Thoracic aorta (tissue), 2 donors: ENCODE results near the gene PDZK1IP1. TPM values are rescaled to one million over a fixed set of nuclear protein-coding genes. Genes with fewer than 3 reads are reported as not detected.

Experiments used
- ATAC-seq: fragments of 150-250 bp; one replicate; pipeline ENCODE4 v1.8.0; 2017; ENCODE audit warnings: low read depth; ENCODE audit not compliant: insufficient number of reproducible peaks, low FRiP score
- DNase-seq: peaks from one replicate; pipeline ENCODE4 v3.0.0-alpha.2; 2020; ENCODE audit warnings: low spot score
- H3K27ac ChIP-seq, 2 donors: fragments of 200-600 bp; sonication (generic); 1 replicate in 1 of 2; 2 replicates in 1 of 2; pipeline ENCODE4 v1.5.1; 2016; ENCODE audit warnings: mild to moderate bottlenecking in 2 of 2, moderate library complexity in 2 of 2
- H3K27me3 ChIP-seq: fragments of 200-600 bp; sonication (generic); replicated peaks from 2 replicates; pipeline ENCODE4 v1.6.0; 2016; ENCODE audit warnings: mild to moderate bottlenecking; ENCODE audit not compliant: insufficient read depth
- H3K36me3 ChIP-seq: fragments of 200-600 bp; sonication (generic); one replicate; pipeline ENCODE4 v1.5.1; 2016
- H3K4me1 ChIP-seq, 2 donors: fragments of 200-600 bp; sonication (generic); 1 replicate in 1 of 2; 2 replicates in 1 of 2; pipeline versions ENCODE4 v1.5.1 to v1.6.0; 2016; ENCODE audit warnings: low read depth in 2 of 2, mild to moderate bottlenecking in 1 of 2; ENCODE audit not compliant: control insufficient read depth in 1 of 2
- H3K4me3 ChIP-seq: fragments of 200-600 bp; sonication (generic); 2 replicates; pipeline ENCODE4 v1.5.1; 2016; ENCODE audit warnings: mild to moderate bottlenecking
- H3K9me3 ChIP-seq: fragments of 200-600 bp; sonication (generic); 2 replicates; pipeline ENCODE4 v1.5.1; 2016
- CTCF ChIP-seq: fragments of 200-600 bp; sonication (generic); IDR thresholded peaks from one replicate; pipeline ENCODE4 v1.5.1; 2019; ENCODE audit warnings: antibody characterized with exemption
- total RNA-seq, 2 donors: library from RNA; depleted of rRNA; stranded (reverse); fragments of >200 nt; gene quantifications; one replicate each; pipeline versions ENCODE4 v1.1.0 to v1.2.3, GENCODE V29; 2016

Gene PDZK1IP1
- total RNA-seq, 2 donors from 2014 or later, result not detected

- DNase-seq, result no peak
Measured at GRCh38 chr1:47182676-47183235, 7.1 kb downstream of the PDZK1IP1 start.

GRCh38 chr1:47181955-47182675 is 7.7 kb downstream of the PDZK1IP1 start:
- Histone ChIP-seq H3K27ac (no peak overlapping the region), H3K4me1 (peaks cover 10 to 14% of the 10 kb centered on the region in 2 donors), H3K36me3 (no peaks in the 10 kb centered on the region), H3K4me3 (no peak overlapping the region), H3K27me3 (no peaks in the 10 kb centered on the region), H3K9me3 (no peaks in the 10 kb centered on the region)
- DNase-seq (no peak), ATAC-seq (no peak)
- TF ChIP-seq CTCF, result no peak

More at GRCh38 chr1:47182676-47183235, 7.1 kb downstream of the PDZK1IP1 start:
- Histone ChIP-seq H3K36me3 (no peaks in the 10 kb centered on the region), H3K4me3 (no peak overlapping the region), H3K27ac (no peak overlapping the region), H3K9me3 (no peaks in the 10 kb centered on the region), H3K4me1 (peaks cover 10 to 14% of the 10 kb centered on the region in 2 donors), H3K27me3 (no peaks in the 10 kb centered on the region)
- ATAC-seq, result no peak
- no peak for TF ChIP-seq CTCF

- ATAC-seq, result no peak
- no peak for TF ChIP-seq CTCF
- H3K9me3 ChIP-seq, result no peaks in the 10 kb centered on the region
- no peak overlapping the region for H3K27ac ChIP-seq
- peaks cover 10 to 14% of the 10 kb centered on the region in 2 donors for H3K4me1 ChIP-seq
- no peak for DNase-seq
- H3K4me3 ChIP-seq, result no peak overlapping the region
- H3K27me3 ChIP-seq, result no peaks in the 10 kb centered on the region
- H3K36me3 ChIP-seq, result no peaks in the 10 kb centered on the region
Measured at GRCh38 chr1:47181095-47181954, 8.5 kb downstream of the PDZK1IP1 start.

GRCh38 chr1:47180603-47181094 is 9.2 kb downstream of the PDZK1IP1 start:
- Histone ChIP-seq H3K27me3 (no peaks in the 10 kb centered on the region), H3K4me1 (peaks cover 10 to 14% of the 10 kb centered on the region in 2 donors), H3K4me3 (no peak overlapping the region), H3K27ac (no peak overlapping the region), H3K36me3 (no peaks in the 10 kb centered on the region), H3K9me3 (no peaks in the 10 kb centered on the region)
- TF ChIP-seq CTCF, result no peak
- DNase-seq (no peak), ATAC-seq (no peak)
